IMR-90 (cell line): ENCODE results near the gene ERRFI1. TPM values are rescaled to one million over a fixed set of nuclear protein-coding genes. Genes with fewer than 3 reads are reported as not detected.

Experiments
- ATAC-seq: fragments of 200-7000 bp; cut with Tn5 transposase; 2 replicates; pipeline ENCODE4 v1.9.1; 2020; ENCODE audit warnings: low read depth, mild to moderate bottlenecking, moderate library complexity
- BruUV-seq: library from RNA; stranded (reverse); fragments of 400-500 nt; replicated peaks from 2 replicates; lab custom pipeline; 2021; lab: Mats Ljungman, UMichigan
- CTCF ChIA-PET: fragments of 300-600 bp; formaldehyde crosslinking; extraction: SDS; loops from one replicate; lab custom pipeline; 2021; ENCODE audit warnings: antibody characterized with exemption; lab: Yijun Ruan, JAX
- POLR2A ChIA-PET: fragments of 300-600 bp; sonication (Branson Sonifier 250); formaldehyde crosslinking; loops from one replicate; lab custom pipeline; 2022; ENCODE audit warnings: antibody characterized with exemption; ENCODE audit not compliant: unreplicated experiment; lab: Charles Lee
- DNase-seq: peaks from one replicate; pipeline ENCODE4 v3.0.0; 2013
- H2AFZ ChIP-seq: replicated peaks from 2 replicates; pipeline ENCODE3; 2013; ENCODE audit warnings: low read length, mild to moderate bottlenecking; ENCODE audit not compliant: poor library complexity
- H2AK5ac ChIP-seq: 2 replicates; pipeline ENCODE4 v1.6.1; 2013; ENCODE audit warnings: low read depth, low read length, inconsistent platforms
- H2AK9ac ChIP-seq: replicated peaks from 2 replicates; pipeline ENCODE3; 2013; ENCODE audit warnings: mild to moderate bottlenecking, low read depth, low read length, moderate library complexity; ENCODE audit not compliant: poor library complexity
- H2BK120ac ChIP-seq: 2 replicates; pipeline ENCODE4 v1.6.1; 2013; ENCODE audit warnings: low read depth, low read length, inconsistent platforms
- H2BK15ac ChIP-seq: 3 replicates; pipeline ENCODE4 v1.6.1; 2013; ENCODE audit warnings: low read depth, low read length, inconsistent platforms
- H2BK20ac ChIP-seq: 2 replicates; pipeline ENCODE4 v1.6.1; 2013; ENCODE audit warnings: low read depth, mild to moderate bottlenecking, inconsistent platforms, low read length, moderate library complexity
- H2BK5ac ChIP-seq: 2 replicates; pipeline ENCODE4 v1.6.1; 2013; ENCODE audit warnings: mild to moderate bottlenecking, low read depth, low read length, inconsistent platforms; ENCODE audit not compliant: poor library complexity, severe bottlenecking
- H3K14ac ChIP-seq: replicated peaks from 2 replicates; pipeline ENCODE4 v1.6.1; 2013; ENCODE audit warnings: low read depth, low read length, inconsistent platforms
- H3K18ac ChIP-seq: 2 replicates; pipeline ENCODE4 v1.6.1; 2013; ENCODE audit warnings: low read depth, low read length, control low read depth
- H3K23ac ChIP-seq: 2 replicates; pipeline ENCODE4 v1.6.1; 2013; ENCODE audit warnings: low read depth, low read length, inconsistent platforms
- H3K27ac ChIP-seq: 2 replicates; pipeline ENCODE4 v1.5.1; 2013; ENCODE audit warnings: mild to moderate bottlenecking, control low read depth, low read length; ENCODE audit not compliant: insufficient read depth
- H3K27me3 ChIP-seq: 2 replicates; pipeline ENCODE4 v1.6.1; 2013; ENCODE audit warnings: low read length; ENCODE audit not compliant: control insufficient read depth, insufficient read depth
- H3K36me3 ChIP-seq: 2 replicates; pipeline ENCODE4 v1.6.1; 2013; ENCODE audit warnings: low read length, mixed read lengths; ENCODE audit not compliant: control insufficient read depth, insufficient read depth
- H3K4ac ChIP-seq: 2 replicates; pipeline ENCODE4 v1.6.1; 2013; ENCODE audit warnings: low read depth, low read length, inconsistent platforms
- H3K4me1 ChIP-seq: 2 replicates; pipeline ENCODE4 v1.6.1; 2013; ENCODE audit warnings: low read length, mixed read lengths; ENCODE audit not compliant: control insufficient read depth, insufficient read depth
- H3K4me2 ChIP-seq: 2 replicates; pipeline ENCODE4 v1.6.1; 2013; ENCODE audit warnings: low read depth, mild to moderate bottlenecking, control low read depth, low read length, moderate library complexity
- H3K4me3 ChIP-seq: 2 replicates; pipeline ENCODE4 v1.5.1; 2013; ENCODE audit warnings: low read depth, mild to moderate bottlenecking, control low read depth, low read length, moderate library complexity; ENCODE audit not compliant: insufficient read depth
- H3K56ac ChIP-seq: 2 replicates; pipeline ENCODE4 v1.6.1; 2013; ENCODE audit warnings: low read length, inconsistent platforms; ENCODE audit not compliant: insufficient read depth; ENCODE audit errors: extremely low read depth
- H3K79me1 ChIP-seq, 2 experiments: 2 replicates each; pipeline ENCODE4 v1.6.1; 2013; ENCODE audit warnings: low read length in 2 of 2, inconsistent platforms in 1 of 2, low read depth in 1 of 2
- H3K9ac ChIP-seq: 2 replicates; pipeline ENCODE4 v1.6.1; 2013; ENCODE audit warnings: low read depth, low read length, control low read depth
- H3K9me1 ChIP-seq: 2 replicates; pipeline ENCODE4 v1.6.1; 2013; ENCODE audit warnings: low read length, inconsistent platforms; ENCODE audit not compliant: insufficient read depth
- H3K9me3 ChIP-seq: 2 replicates; pipeline ENCODE4 v1.6.1; 2013; ENCODE audit warnings: low read length; ENCODE audit not compliant: control insufficient read depth, insufficient read depth
- H4K20me1 ChIP-seq: 2 replicates; pipeline ENCODE4 v1.6.1; 2013; ENCODE audit warnings: low read length, inconsistent platforms; ENCODE audit not compliant: insufficient read depth
- H4K5ac ChIP-seq: 2 replicates; pipeline ENCODE4 v1.6.1; 2013; ENCODE audit warnings: mild to moderate bottlenecking, low read depth, low read length, control low read depth
- H4K8ac ChIP-seq, 2 experiments: 2 replicates each; pipeline ENCODE4 v1.6.1; 2013; ENCODE audit warnings: low read depth in 2 of 2, low read length in 2 of 2, control low read depth in 1 of 2, inconsistent platforms in 1 of 2
- H4K91ac ChIP-seq: 2 replicates; pipeline ENCODE4 v1.6.1; 2013; ENCODE audit warnings: low read depth, low read length, inconsistent platforms; ENCODE audit not compliant: insufficient read depth
- POLR2A ChIP-seq: IDR thresholded peaks from 2 replicates; pipeline ENCODE4 v1.6.1; 2012; ENCODE audit warnings: mild to moderate bottlenecking, low read depth, low read length
- SMC3 ChIP-seq: fragments of 150-350 bp; IDR thresholded peaks from 2 replicates; pipeline ENCODE4 v1.6.1; 2016; ENCODE audit warnings: low read depth, mild to moderate bottlenecking, antibody characterized with exemption, low read length, moderate library complexity
- WGBS, 2 experiments: methylation state at CpG; one replicate each; pipeline versions ENCODE4 v1.1.5 to v1.1.7; 2013; ENCODE audit warnings: missing lambda C conversion rate in 2 of 2; ENCODE audit not compliant: insufficient read length in 1 of 2; ENCODE audit errors: extremely low coverage in 2 of 2; 5-methylcytosine and 5-hydroxymethylcytosine counted together
- dilution Hi-C: fragments of 300-500 bp; cut with HindIII; formaldehyde crosslinking; loops from one replicate; pipeline ENCODE4 v1.14.3; 2018; ENCODE audit warnings: low sequenced_read_pairs; ENCODE audit not compliant: unreplicated experiment
- in situ Hi-C: fragments of 300-500 bp; cut with MboI; formaldehyde crosslinking; loops from 3 replicates; pipeline ENCODE4 v1.14.3; 2019; ENCODE audit warnings: low sequenced_read_pairs, inconsistent platforms, mixed read lengths
- intact Hi-C: fragments of 100-400 bp; cut with micrococcal nuclease; formaldehyde crosslinking; loops from 2 replicates; pipeline ENCODE4 v1.10.0; 2022
- polyA plus RNA-seq, 3 experiments: library from polyadenylated mRNA; depleted of rRNA; stranded (reverse); fragments of >200 nt; gene quantifications; 2 replicates each; pipeline ENCODE4 v1.2.3, GENCODE V29; 2012; ENCODE audit warnings: low replicate concordance in 1 of 3
- total RNA-seq: library from RNA; depleted of rRNA; stranded (reverse); fragments of >200 nt; gene quantifications from 2 replicates; pipeline ENCODE4 v1.2.3, GENCODE V29; 2012

Gene ERRFI1
- total and polyA plus RNA-seq, 2 of the 4 experiments (the other 2 are of a cell fraction), result 101 to 145 TPM

GRCh38 chr1:8019229-8019620, 6.9 kb downstream of the ERRFI1 start:
- DNase-seq (no peak), ATAC-seq (no peak)
- no peak overlapping the region for H4K8ac ChIP-seq
- peaks cover 11% of the 10 kb centered on the region for H3K36me3 ChIP-seq
- no peak overlapping the region; the same call in 1 of the 2 replicates for H3K27ac ChIP-seq
- H3K4me2 ChIP-seq, result no peak overlapping the region
- dilution Hi-C loops (loop anchor here (25.0 kb wide), 1 partner anchor 293 kb away; the partner anchor contains the start of gene SLC45A1), intact Hi-C loops (no loop called here), in situ Hi-C loops (loop anchor here (5.0 kb wide), 2 partner anchors 42 to 293 kb away; no protein-coding TSS in a partner anchor)
- H4K5ac ChIP-seq, result no peak overlapping the region
- no TSS peak for BruUV-seq
- no peak overlapping the region for H3K18ac ChIP-seq
- no peak overlapping the region for H4K91ac ChIP-seq
- H2BK120ac ChIP-seq, result no peak overlapping the region
- no peak overlapping the region for H2AFZ ChIP-seq
- no peak overlapping the region; the same call in 1 of the 2 replicates for H3K4ac ChIP-seq
- peaks cover 97% of the 10 kb centered on the region for H4K20me1 ChIP-seq
- H3K79me1 ChIP-seq, result peaks cover 9 to 81% of the 10 kb centered on the region in 2 experiments; a peak in 3 of 4 replicates
- H3K9ac ChIP-seq, result no peak overlapping the region; the same call in 1 of the 2 replicates
- no peak overlapping the region for H3K56ac ChIP-seq
- peaks cover 11% of the 10 kb centered on the region; the same call in 1 of the 2 replicates for H3K9me1 ChIP-seq
- no peak overlapping the region for H3K4me3 ChIP-seq
- H2BK20ac ChIP-seq, result no peak overlapping the region
- no peak overlapping the region for H2AK9ac ChIP-seq
- H3K9me3 ChIP-seq, result no peaks in the 10 kb centered on the region
- 95% methylated on average over 3 of the region's 5 CpGs; no CpG with 5 or more reads in 1 of the 2 experiments for WGBS, 2 experiments
- H3K27me3 ChIP-seq, result no peaks in the 10 kb centered on the region
- no peak overlapping the region for H3K23ac ChIP-seq
- peak overlapping the region; percentile 57 for H2BK5ac ChIP-seq
- peaks cover 21% of the 10 kb centered on the region for H3K4me1 ChIP-seq
- CTCF ChIA-PET, result interaction anchor here (6.7 kb wide), 1 partner anchor 44 kb away, joined by 21 read pairs; no protein-coding TSS in a partner anchor
- TF ChIP-seq SMC3 (no peak), POLR2A (peak; percentile 11; the same call in 1 of the 2 replicates)
- POLR2A ChIA-PET, result no interaction called here
- no peak overlapping the region for H2AK5ac ChIP-seq
- H3K14ac ChIP-seq, result no peak overlapping the region
- no peak overlapping the region for H2BK15ac ChIP-seq
